WERI-Rb-1 (cell line): ENCODE results near the gene TMPRSS5.

Experiments used
- DNase-seq: peaks from one replicate; pipeline ENCODE4 v3.0.0-alpha.2; 2020
- H3K27ac ChIP-seq: fragments of 250-450 bp; sonication (Bioruptor Pico); 2 replicates; pipeline ENCODE4 v1.5.1; 2020; ENCODE audit warnings: mild to moderate bottlenecking, moderate library complexity
- H3K27me3 ChIP-seq: fragments of 250-450 bp; sonication (Bioruptor Pico); 2 replicates; pipeline ENCODE4 v1.5.1; 2021; ENCODE audit warnings: mild to moderate bottlenecking, low read depth, moderate library complexity; ENCODE audit not compliant: insufficient read depth, severe bottlenecking
- H3K36me3 ChIP-seq: fragments of 250-450 bp; sonication (Bioruptor Pico); 2 replicates; pipeline ENCODE4 v1.5.1; 2020; ENCODE audit warnings: mild to moderate bottlenecking, moderate library complexity
- H3K4me3 ChIP-seq: 2 replicates; pipeline ENCODE4 v1.5.1; 2011; ENCODE audit warnings: low read depth, mild to moderate bottlenecking, control low read depth, low read length
- H3K9me3 ChIP-seq: fragments of 250-450 bp; sonication (Bioruptor Pico); 2 replicates; pipeline ENCODE4 v1.5.1; 2021; ENCODE audit warnings: mild to moderate bottlenecking, moderate library complexity; ENCODE audit not compliant: severe bottlenecking
- CTCF ChIP-seq: IDR thresholded peaks from 2 replicates; pipeline ENCODE4 v1.5.1; 2011; ENCODE audit warnings: low read depth, mild to moderate bottlenecking, control low read depth, inconsistent platforms, low read length

TMPRSS5 gene

DNA sequence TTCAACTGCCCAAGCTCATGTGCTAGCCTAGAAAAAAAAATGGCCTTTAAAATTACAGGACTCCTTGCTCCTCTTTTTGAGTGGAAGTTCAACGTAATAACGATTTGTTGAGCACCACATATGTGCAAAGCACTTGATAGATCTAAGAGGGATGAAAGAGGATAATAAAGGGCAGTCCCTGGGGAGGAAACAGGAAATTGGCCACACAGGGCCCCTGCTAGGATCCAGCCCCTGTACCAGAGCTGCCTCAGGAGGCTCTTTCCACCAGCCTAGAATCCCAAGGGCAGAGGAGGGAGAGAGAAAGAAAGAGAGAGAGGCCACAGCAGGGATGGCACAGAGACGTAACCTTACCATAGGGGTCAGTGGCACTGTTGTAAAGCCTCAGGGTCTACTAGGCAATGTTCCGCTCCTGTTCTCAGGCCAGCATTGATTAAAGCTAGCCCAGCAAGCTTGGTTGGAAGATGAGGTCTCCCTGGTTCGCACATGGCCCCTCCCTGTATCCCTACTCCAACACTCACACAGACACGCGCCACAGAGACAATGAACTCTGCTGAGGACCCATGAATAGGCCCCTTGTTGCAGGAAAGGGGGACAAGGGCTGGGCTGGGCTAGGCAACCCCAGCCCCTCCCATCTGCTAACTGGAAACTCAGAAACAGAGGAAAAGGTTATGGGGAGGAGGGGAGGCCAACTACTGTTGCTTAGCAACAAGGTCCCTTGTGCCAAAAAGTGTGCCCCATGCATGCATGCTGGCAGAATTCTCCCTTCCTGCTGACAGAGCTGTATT, at the start of gene TMPRSS5:
TSS of gene TMPRSS5 (minus strand) at position 438 of the 785 bp plus-strand sequence. CDS start at position 354, 84 bp downstream.
- Histone ChIP-seq H3K27ac (no peak within 1 kb of the TSS), H3K9me3 (peaks cover 9% of the 10 kb centered on the region), H3K4me3 (no peak within 1 kb of the TSS), H3K27me3 (no peaks in the 10 kb centered on the region), H3K36me3 (no peaks in the 10 kb centered on the region)
- TF ChIP-seq CTCF: no peak
- no peak for DNase-seq

DNA sequence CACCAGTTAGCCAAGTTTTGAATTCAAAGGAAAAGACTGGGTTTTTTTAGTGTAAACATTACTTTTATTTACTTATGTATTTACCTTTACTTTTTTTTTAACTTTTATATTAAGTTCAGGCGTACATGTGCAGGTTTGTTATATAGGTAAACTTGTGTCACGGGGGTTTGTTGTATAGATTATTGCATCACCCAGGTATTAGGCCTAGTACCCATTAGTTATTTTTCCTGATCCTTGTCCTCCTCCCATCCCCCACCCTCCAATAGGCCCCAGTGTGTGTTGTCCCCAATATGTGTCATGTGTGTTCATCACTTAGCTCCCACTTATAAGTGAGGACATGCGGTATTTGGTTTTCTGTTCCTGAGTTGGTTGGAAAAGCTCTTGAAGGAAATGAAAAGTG, 46.8 kb upstream of the TMPRSS5 start:
- Histone ChIP-seq H3K27me3 (no peaks in the 10 kb centered on the region), H3K9me3 (no peaks in the 10 kb centered on the region), H3K4me3 (no peak overlapping the region), H3K27ac (no peak overlapping the region), H3K36me3 (peaks cover 65% of the 10 kb centered on the region)
- DNase-seq: no peak
- TF ChIP-seq CTCF: no peak

DNA sequence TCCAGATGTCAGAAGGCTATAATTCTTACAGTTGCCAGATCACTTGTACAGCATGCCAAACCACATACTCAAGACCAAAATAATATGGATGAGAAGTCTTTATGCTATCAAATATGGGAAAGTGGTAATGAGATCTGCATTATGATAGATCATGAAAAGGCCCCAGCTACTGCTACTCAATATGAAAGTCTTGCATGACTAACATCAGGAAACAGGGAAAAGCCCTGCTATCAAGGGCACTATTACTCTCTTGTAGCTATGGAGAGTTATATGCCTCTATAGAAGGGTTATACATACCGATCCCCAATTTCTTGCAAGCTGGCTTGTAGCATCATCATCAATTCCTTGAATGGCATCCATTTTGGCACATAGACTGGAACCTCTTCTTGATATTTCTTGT, 30.2 kb upstream of the TMPRSS5 start:
- Histone ChIP-seq H3K4me3 (no peak overlapping the region), H3K9me3 (no peaks in the 10 kb centered on the region), H3K27ac (no peak overlapping the region), H3K27me3 (no peaks in the 10 kb centered on the region), H3K36me3 (peaks cover 41% of the 10 kb centered on the region)
- no peak for TF ChIP-seq CTCF
- DNase-seq: no peak

DNA sequence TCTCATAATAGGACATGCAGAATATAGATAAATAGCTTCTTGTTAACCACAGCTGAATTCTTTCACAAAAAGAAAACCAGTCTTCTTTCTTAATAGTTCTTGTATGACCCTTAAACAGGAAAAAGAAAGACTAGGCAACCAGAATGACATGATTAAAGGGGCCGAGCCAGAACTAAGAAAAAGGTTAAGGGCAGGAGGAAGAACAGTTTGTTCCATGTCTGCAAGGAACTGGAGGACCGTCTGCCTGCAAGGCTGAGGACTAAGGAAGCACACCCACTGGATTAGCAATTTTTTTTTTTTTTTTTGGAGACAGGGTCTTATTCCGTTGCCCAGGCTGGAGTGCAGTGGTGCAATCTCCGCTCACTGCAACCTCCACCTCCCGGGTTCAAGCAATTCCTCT, 26.0 kb upstream of the TMPRSS5 start:
- no peak overlapping the region for H3K27ac ChIP-seq
- H3K36me3 ChIP-seq: peaks cover 16% of the 10 kb centered on the region
- TF ChIP-seq CTCF: no peak
- H3K9me3 ChIP-seq: no peaks in the 10 kb centered on the region
- DNase-seq: no peak
- H3K4me3 ChIP-seq: no peak overlapping the region
- no peaks in the 10 kb centered on the region for H3K27me3 ChIP-seq

GRCh38 chr11:113730887-113731726, 25.0 kb upstream of the TMPRSS5 start:
- no peaks in the 10 kb centered on the region for H3K9me3 ChIP-seq
- H3K27ac ChIP-seq: no peak overlapping the region
- no peak overlapping the region for H3K4me3 ChIP-seq
- H3K36me3 ChIP-seq: peaks cover 6% of the 10 kb centered on the region
- TF ChIP-seq CTCF: peak; percentile 68
- no peaks in the 10 kb centered on the region for H3K27me3 ChIP-seq
- DNase-seq: peak; percentile 56
